ENCODE data around the gene DMTF1.
A peak's percentile ranks its signal among the peaks of the same experiment; 100 is the strongest.
"Not testable (repeated sequence)": the region's sequence is repeated elsewhere in the genome, so short reads cannot be mapped to it uniquely, and the experiment has no call there.

The DMTF1 gene

DNA sequence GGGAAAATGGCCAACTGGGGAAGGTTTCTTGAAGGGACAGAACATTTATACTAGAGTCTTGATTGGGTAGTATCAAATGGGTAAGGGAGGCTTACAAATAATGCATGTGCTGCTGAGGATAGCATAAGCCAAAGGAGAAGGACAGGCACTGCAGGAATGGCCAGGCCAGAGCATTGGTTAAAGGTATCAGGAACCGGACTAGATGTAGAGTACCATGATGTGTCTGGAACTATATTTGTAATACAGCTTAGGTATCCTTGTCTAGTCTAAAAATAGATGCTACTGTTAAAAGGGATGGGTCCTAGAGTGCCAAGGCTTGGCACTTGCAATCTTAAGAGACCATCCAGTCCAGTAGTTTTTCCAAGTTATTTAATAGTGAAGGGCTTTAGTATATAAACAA is 47.0 kb downstream of the DMTF1 start:
- H3K27ac Mint-ChIP-seq = peak overlapping the region; percentile 80
- DNase-seq = no peak
- H3K27me3 Mint-ChIP-seq = no peaks in the 10 kb centered on the region
- no peak overlapping the region for H3K4me3 Mint-ChIP-seq
- H3K36me3 Mint-ChIP-seq (ENCODE audit: low read depth) = peaks cover 100% of the 10 kb centered on the region
- peaks cover 74% of the 10 kb centered on the region for H3K4me1 Mint-ChIP-seq (ENCODE audit: low read depth)
- peaks cover 15% of the 10 kb centered on the region for H3K9me3 Mint-ChIP-seq

DNA sequence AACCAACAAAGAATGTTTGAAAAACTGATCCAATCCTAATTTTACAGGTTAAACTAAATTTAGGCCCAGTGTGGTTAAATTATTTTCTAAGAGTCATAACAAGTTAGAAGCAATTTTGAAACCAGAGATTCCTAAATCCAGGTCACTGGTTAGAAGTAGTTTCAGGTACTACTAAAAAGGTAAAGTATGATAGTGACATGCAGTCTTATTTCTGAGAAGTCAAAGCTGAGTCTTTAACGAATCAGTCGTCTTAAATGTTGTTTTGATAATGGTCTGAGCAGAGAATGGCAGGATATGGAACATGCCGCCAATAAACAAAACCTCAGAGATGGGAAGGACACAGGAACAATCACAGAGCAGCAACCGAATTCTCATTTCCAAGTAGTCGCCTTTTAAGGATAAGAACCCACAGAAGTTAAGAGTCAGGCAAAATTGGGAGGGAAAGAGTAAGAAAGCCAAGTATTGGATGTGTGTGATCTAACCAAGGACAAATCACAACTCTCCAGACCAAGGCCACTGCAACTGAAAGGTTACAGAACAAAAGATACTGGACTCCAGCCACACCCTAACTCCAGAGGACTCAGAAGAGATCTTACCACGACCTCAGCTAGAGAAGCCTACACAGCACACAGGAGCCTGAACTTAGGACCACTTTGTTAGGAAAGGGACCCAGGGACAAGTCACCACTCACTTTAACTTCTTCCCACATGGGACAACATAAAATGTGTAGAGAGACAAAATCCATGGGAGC is 47.6 kb downstream of the DMTF1 start:
- Mint-ChIP-seq H3K27ac (peak overlapping the region; percentile 80), H3K4me1 (ENCODE audit: low read depth) (peaks cover 73% of the 10 kb centered on the region), H3K4me3 (no peak overlapping the region), H3K27me3 (no peaks in the 10 kb centered on the region), H3K36me3 (ENCODE audit: low read depth) (peaks cover 100% of the 10 kb centered on the region), H3K9me3 (peaks cover 17% of the 10 kb centered on the region)
- DNase-seq = no peak

GRCh38 chr7:87202208-87202607 is 50.0 kb downstream of the DMTF1 start:
- no peaks in the 10 kb centered on the region for H3K27me3 Mint-ChIP-seq
- DNase-seq = no peak
- peaks cover 73% of the 10 kb centered on the region for H3K4me1 Mint-ChIP-seq (ENCODE audit: low read depth)
- peaks cover 31% of the 10 kb centered on the region for H3K9me3 Mint-ChIP-seq
- H3K27ac Mint-ChIP-seq = peak overlapping the region; percentile 84
- no peak overlapping the region for H3K4me3 Mint-ChIP-seq
- peaks cover 99% of the 10 kb centered on the region for H3K36me3 Mint-ChIP-seq (ENCODE audit: low read depth)

DNA sequence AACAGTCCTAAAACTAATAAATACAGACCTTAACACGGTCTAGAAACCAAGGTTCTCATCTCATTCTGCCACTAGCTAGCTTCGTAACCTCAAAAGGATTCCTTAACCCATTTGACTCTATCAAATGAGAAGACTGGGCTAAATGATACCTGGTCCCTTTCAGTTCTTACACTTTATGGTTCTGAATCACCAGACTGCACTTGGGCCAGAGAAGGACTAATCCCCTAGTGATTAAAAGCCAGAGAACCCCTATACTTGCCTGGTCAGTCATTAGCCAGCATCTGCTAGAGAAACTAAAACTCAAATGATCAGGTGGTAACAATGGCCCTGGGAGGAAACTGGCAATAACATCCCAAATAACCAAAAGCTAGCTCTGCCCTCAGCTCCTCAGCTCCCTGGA is 50.5 kb downstream of the DMTF1 start:
- peaks cover 97% of the 10 kb centered on the region for H3K36me3 Mint-ChIP-seq (ENCODE audit: low read depth)
- H3K27me3 Mint-ChIP-seq = no peaks in the 10 kb centered on the region
- H3K4me3 Mint-ChIP-seq = no peak overlapping the region
- H3K27ac Mint-ChIP-seq = peak overlapping the region; percentile 67
- peaks cover 73% of the 10 kb centered on the region for H3K4me1 Mint-ChIP-seq (ENCODE audit: low read depth)
- DNase-seq = no peak
- peaks cover 33% of the 10 kb centered on the region for H3K9me3 Mint-ChIP-seq

GRCh38 chr7:87203929-87204328 is 51.7 kb downstream of the DMTF1 start:
- Mint-ChIP-seq H3K4me1 (ENCODE audit: low read depth) (peaks cover 73% of the 10 kb centered on the region), H3K9me3 (peaks cover 35% of the 10 kb centered on the region), H3K36me3 (ENCODE audit: low read depth) (peaks cover 97% of the 10 kb centered on the region), H3K27ac (peak overlapping the region; percentile 80)
- not testable (repeated sequence) for H3K4me3 Mint-ChIP-seq, DNase-seq, H3K27me3 Mint-ChIP-seq

DNA sequence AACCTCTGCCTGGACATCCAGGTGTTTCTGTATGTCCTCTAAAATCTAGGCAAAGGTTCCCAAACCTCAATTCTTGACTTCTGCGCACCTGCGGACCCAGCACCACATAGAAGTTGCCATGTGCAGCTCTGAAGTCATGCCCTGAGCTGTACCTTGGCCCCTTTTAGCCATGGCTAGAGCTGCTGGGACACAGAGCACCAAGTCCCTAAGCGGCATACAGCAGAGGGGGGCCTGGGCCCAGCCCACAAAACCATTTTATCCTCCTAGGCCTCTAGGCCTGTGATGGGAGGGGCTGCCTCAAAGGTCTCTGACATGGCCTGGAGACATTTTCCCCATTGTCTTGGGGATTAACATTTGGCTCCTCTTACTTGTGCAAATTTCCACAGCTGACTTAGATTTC is 52.7 kb downstream of the DMTF1 start:
- Mint-ChIP-seq H3K27ac (peak overlapping the region; percentile 80), H3K36me3 (ENCODE audit: low read depth) (peaks cover 94% of the 10 kb centered on the region), H3K4me1 (ENCODE audit: low read depth) (peaks cover 72% of the 10 kb centered on the region), H3K4me3 (no peak overlapping the region), H3K27me3 (no peaks in the 10 kb centered on the region), H3K9me3 (peaks cover 35% of the 10 kb centered on the region)
- DNase-seq = no peak

DNA sequence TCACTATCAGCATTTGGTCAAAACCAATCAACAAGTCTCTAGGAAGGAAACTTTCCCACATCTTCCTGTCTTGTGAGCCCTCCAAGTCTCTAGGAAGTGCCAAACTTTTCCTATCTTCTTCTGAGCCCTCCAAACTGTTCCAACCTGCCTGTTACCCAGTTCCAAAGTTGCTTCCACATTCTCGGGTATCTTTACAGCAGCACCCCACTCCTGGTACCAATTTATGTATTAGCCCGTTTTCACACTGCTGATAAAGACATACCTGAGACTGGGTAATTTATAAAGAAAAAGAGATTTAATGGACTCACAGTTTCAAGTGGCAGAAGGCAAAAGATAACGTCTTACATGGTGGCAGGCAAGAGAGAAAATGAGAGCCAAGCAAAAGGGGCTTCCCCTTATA is 53.4 kb downstream of the DMTF1 start:
- H3K9me3 Mint-ChIP-seq = peaks cover 35% of the 10 kb centered on the region
- peaks cover 94% of the 10 kb centered on the region for H3K36me3 Mint-ChIP-seq (ENCODE audit: low read depth)
- peak overlapping the region; percentile 64 for H3K27ac Mint-ChIP-seq
- not testable (repeated sequence) for H3K27me3 Mint-ChIP-seq, H3K4me3 Mint-ChIP-seq, DNase-seq
- peaks cover 72% of the 10 kb centered on the region for H3K4me1 Mint-ChIP-seq (ENCODE audit: low read depth)

DNA sequence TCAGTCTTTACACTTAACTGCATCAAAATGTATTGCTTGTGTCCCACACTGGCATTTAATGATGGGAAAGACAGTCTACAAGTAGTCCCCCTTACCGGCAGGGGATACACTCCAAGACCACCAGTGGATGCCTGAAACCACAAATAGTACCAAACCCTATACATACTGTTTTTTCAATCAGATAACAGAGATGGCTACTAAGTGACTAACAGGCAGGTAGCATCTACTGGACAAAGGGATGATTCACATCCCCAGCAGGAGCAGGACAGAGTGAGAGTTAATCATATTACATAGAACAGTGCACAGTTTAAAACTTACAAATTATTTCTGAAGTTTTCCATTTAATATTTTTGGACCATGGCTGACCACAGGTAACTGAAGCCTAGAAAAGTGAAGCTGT is 54.1 kb downstream of the DMTF1 start:
- Mint-ChIP-seq H3K4me1 (ENCODE audit: low read depth) (peaks cover 72% of the 10 kb centered on the region), H3K27me3 (no peaks in the 10 kb centered on the region), H3K27ac (peak overlapping the region; percentile 64), H3K4me3 (no peak overlapping the region), H3K9me3 (peaks cover 35% of the 10 kb centered on the region), H3K36me3 (ENCODE audit: low read depth) (peaks cover 94% of the 10 kb centered on the region)
- DNase-seq = no peak

- H3K4me3 Mint-ChIP-seq = no peak overlapping the region
- peaks cover 76% of the 10 kb centered on the region for H3K4me1 Mint-ChIP-seq (ENCODE audit: low read depth)
- peaks cover 19% of the 10 kb centered on the region for H3K9me3 Mint-ChIP-seq
- DNase-seq = no peak
- H3K27me3 Mint-ChIP-seq = no peaks in the 10 kb centered on the region
- peaks cover 94% of the 10 kb centered on the region for H3K36me3 Mint-ChIP-seq (ENCODE audit: low read depth)
- H3K27ac Mint-ChIP-seq = peak overlapping the region; percentile 70
Measured at GRCh38 chr7:87209295-87209924, 57.2 kb downstream of the DMTF1 start.

DNA sequence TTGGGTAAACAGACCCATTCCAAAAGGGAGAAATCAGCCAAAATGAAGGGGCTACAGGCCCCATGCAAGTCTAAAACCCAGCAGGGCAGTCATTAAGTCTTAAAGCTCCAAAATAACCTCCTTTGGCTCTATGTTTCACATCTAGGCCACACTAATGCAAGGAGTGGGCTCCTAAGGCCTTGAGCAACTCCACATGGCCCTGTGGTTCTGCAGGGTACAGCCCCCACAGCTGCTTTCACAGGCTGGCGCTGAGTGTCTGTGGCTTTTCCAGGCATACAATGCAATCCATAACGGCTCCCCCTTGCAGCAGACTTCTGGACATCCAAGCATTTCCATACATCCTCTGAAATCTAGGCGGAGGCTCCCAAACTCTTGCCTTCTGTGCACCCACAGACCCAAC is 58.3 kb downstream of the DMTF1 start:
- Mint-ChIP-seq H3K4me1 (ENCODE audit: low read depth) (peaks cover 84% of the 10 kb centered on the region), H3K4me3 (no peak overlapping the region), H3K27me3 (no peaks in the 10 kb centered on the region), H3K36me3 (ENCODE audit: low read depth) (peaks cover 91% of the 10 kb centered on the region), H3K27ac (peak overlapping the region; percentile 86), H3K9me3 (peaks cover 14% of the 10 kb centered on the region)
- no peak for DNase-seq

GRCh38 chr7:87212498-87212897 is 60.2 kb downstream of the DMTF1 start:
- Mint-ChIP-seq H3K4me1 (ENCODE audit: low read depth) (peaks cover 96% of the 10 kb centered on the region), H3K27me3 (no peaks in the 10 kb centered on the region), H3K27ac (peak overlapping the region; percentile 93), H3K36me3 (ENCODE audit: low read depth) (peaks cover 89% of the 10 kb centered on the region), H3K9me3 (peaks cover 4% of the 10 kb centered on the region), H3K4me3 (peak overlapping the region; percentile 49)
- no peak for DNase-seq

DNA sequence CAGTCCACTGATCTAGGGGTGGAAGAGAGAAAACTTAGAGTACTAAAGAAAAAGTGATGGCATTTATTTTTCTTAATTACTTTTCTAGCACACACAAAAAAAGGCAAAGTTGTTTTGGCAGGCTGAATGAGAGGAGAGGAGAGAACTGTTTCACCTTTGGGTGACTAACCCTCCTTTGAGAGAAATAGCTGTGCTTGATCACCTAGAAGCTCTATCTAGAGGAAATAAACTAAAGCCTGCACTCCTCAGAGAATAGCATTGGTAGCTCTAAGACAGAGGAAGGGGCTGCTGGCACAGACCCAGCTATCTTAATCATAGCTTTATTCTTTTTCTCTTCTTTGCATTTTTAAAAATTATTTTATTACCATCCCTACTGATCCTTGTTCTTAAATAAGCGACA is 61.0 kb downstream of the DMTF1 start:
- DNase-seq = no peak
- peak overlapping the region; percentile 93 for H3K27ac Mint-ChIP-seq
- no peaks in the 10 kb centered on the region for H3K27me3 Mint-ChIP-seq
- H3K4me1 Mint-ChIP-seq (ENCODE audit: low read depth) = peaks cover 94% of the 10 kb centered on the region
- H3K36me3 Mint-ChIP-seq (ENCODE audit: low read depth) = peaks cover 88% of the 10 kb centered on the region
- peak overlapping the region; percentile 49 for H3K4me3 Mint-ChIP-seq
- no peaks in the 10 kb centered on the region for H3K9me3 Mint-ChIP-seq

DNA sequence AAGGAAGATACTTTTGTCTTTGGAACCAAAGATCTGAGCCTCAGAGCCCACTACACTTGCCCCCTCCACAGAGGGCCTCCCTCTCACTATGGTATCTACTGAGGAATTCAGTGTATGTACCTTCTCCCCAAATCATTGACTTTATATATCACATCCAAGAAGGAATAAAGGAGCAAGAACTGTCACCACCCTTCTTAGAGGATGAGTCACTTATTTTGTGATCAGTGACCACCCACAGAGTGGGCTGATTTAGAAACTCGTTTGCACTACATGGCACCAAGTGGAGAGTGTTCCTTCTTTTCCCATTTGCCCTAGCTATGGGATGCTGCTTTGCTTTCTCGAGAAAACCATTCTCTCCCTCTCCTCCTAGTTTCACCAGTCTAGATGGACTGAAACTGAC is 61.6 kb downstream of the DMTF1 start:
- DNase-seq = no peak
- peak overlapping the region; percentile 49 for H3K4me3 Mint-ChIP-seq

DNA sequence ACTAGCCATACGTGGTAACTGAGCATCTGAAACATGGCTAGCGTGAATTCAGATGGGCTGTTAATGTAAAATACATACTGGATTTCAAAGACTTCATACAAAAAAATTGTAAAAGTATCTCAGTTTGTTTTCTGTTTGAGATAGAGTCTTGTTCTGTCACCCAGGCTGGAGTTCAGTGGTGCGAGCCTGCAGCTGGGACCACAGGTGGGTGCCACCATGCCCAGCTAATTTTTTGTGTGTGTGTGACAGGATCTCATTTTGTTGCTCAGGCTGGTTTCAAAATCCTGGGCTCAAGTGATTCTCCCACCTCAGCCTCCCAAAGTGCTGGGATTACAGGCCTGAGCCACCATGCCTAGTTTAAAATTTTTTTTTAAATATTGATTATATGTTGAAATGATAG is 62.8 kb downstream of the DMTF1 start:
- peak overlapping the region; percentile 49 for H3K4me3 Mint-ChIP-seq
- DNase-seq = no peak
- H3K27me3 Mint-ChIP-seq = no peaks in the 10 kb centered on the region
- H3K9me3 Mint-ChIP-seq = no peaks in the 10 kb centered on the region
- H3K4me1 Mint-ChIP-seq (ENCODE audit: low read depth) = peaks cover 78% of the 10 kb centered on the region
- peak overlapping the region; percentile 93 for H3K27ac Mint-ChIP-seq
- peaks cover 91% of the 10 kb centered on the region for H3K36me3 Mint-ChIP-seq (ENCODE audit: low read depth)

More for the DNA sequence above, 61.6 kb downstream of the DMTF1 start:
- H3K4me1 Mint-ChIP-seq (ENCODE audit: low read depth) = peaks cover 88% of the 10 kb centered on the region
- peak overlapping the region; percentile 93 for H3K27ac Mint-ChIP-seq
- no peaks in the 10 kb centered on the region for H3K27me3 Mint-ChIP-seq
- peaks cover 88% of the 10 kb centered on the region for H3K36me3 Mint-ChIP-seq (ENCODE audit: low read depth)
- H3K9me3 Mint-ChIP-seq = no peaks in the 10 kb centered on the region

Measured in activated T-cell treated with anti-CD3 and anti-CD28 coated beads, Interleukin-2, amount 50 U/mL, for 24 hours (primary cell).